ENCODE data around the gene HOXD9. TPM values are rescaled to one million over a fixed set of nuclear protein-coding genes. Genes with fewer than 3 reads are reported as not detected.

Gene HOXD9
- polyA plus RNA-seq, 4 donors = 58.0 to 106 (median 69.1) TPM

DNA sequence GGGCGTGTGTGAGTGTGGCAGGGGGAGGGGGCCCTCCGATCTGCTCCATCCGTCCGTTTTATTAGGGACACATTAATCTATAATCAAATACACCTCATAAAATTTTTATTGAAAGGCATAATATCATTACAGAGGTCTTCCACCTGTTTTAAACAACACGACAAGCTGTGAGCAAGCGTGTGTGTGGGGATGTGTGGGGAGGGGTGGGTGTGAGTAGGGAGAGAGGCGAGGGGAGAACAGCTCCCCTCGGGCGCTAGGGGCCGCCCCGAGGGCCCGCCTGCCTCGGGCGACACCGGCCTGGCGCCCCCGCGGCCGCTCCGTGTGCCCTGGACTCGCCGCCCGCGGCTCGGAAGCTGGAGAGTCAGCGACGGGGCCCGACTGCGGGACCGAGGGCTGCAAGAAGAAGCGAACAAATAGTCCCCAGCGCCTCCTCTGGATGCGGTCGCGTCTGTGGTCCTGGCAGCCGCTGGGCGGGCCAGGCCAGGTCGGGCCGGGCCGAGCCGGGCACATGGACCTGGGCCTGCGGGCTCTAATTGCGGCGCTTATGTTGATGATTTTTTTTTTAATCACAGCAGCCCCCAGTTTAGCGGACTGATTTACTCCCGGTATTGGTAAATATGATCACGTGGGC is 352 bp upstream of the HOXD9 start:
- no peak for DNase-seq (ENCODE audit: low read depth in 4 of 4, low spot score in 3 of 4)

GRCh38 chr2:176123411-176124109 is 1.0 kb downstream of the HOXD9 start:
- no peak for DNase-seq (ENCODE audit: low read depth in 4 of 4, low spot score in 3 of 4)

- no peak for DNase-seq (ENCODE audit: low read depth in 4 of 4, low spot score in 3 of 4)
These were observed 1.8 kb downstream of the HOXD9 start for GRCh38 chr2:176124110-176124946.

DNA sequence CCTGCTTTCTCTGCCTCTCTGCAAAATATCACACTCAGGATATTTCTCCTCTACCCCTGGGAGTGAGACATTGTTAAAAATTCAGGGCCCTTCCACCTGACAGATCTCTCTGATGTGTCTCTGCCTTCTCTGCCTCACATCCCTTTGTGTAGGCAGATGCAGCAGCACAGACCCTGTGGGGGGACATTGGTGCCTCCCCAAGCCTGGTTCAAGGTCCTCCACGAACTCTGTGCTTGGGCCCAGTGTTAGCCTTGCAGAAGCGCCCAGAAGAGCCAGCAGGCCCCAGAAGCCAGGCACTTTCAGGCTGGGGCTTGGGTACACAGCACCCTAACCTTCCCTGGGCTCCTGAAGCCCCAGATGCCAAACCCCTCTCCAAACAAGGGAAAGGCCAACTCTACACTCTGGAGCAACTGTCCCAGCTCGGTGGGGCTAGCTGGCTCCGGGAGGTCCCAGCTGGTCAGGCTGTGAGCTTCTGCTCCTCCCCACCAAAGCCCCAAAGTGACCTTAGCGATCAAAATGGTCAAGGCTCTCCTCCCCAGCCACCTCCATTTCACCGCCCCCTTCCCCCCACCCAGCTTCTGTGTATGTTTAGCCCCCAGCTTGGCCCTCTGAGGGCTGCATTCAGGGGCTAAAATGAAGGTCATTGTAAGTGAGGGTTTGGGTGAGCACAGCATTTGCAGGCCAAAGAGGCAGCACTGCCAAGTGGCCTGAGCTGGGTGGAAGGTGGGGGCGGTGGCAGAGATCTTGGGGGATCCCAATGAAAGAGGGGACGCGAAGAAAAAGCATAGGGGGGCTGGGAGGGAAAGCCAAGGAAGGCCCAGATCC is 2.6 kb downstream of the HOXD9 start:
- no peak for DNase-seq (ENCODE audit: low read depth in 4 of 4, low spot score in 3 of 4)

GRCh38 chr2:176125772-176126054 is 3.2 kb downstream of the HOXD9 start:
- DNase-seq (ENCODE audit: low read depth in 4 of 4, low spot score in 3 of 4) = no peak

GRCh38 chr2:176126929-176127773 is 4.6 kb downstream of the HOXD9 start:
- no peak for DNase-seq (ENCODE audit: low read depth in 4 of 4, low spot score in 3 of 4)

- DNase-seq (ENCODE audit: low read depth in 4 of 4, low spot score in 3 of 4) = no peak
These were observed 5.2 kb downstream of the HOXD9 start for GRCh38 chr2:176127774-176128072.

DNA sequence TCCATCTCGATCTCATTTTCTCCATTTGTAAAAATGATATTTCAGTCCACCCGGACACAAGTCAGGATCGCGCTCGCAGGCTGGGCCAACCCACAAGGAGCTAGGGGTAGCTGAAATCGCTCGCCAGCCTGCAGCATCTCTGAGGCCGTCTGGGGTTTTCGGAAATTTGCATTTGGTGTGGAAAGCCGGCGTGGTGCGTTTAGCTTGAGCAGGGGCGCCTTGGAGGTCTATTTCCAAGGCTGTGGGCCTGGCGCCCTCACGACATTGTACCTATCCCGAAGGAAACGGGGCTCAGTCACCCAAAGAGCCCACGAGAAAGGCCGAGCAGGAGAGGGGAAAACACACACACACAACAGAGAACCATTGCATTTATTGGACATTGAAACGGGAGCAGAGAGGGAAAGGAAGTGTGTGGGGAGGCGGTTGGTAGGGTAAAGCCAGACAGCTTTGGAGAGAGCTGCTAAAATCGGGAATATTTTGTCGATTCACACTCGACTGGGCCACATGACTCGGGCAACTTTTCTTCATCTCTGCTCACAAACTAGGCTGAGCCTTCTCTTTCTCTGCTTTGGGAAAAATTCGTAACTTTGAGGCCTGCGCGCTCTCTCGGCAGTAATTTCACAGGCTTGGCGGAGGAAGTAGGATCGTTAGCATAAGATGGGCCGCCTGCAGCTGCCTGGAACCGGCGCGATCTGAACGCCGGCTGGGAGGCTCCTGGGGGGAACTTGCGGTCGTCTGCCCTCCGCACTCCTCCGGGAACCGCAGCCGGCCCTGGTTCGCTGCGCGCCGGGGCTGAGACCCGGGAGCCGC is 5.9 kb downstream of the HOXD9 start:
- no peak for DNase-seq (ENCODE audit: low read depth in 4 of 4, low spot score in 3 of 4)

GRCh38 chr2:176128982-176129796 is 6.7 kb downstream of the HOXD9 start, which contains the start of gene HOXD8:
Gene HOXD8 (plus strand): TSS chr2:176129705. CDS start chr2:176130367, 662 bp downstream.
- no peak for DNase-seq (ENCODE audit: low read depth in 4 of 4, low spot score in 3 of 4)

DNA sequence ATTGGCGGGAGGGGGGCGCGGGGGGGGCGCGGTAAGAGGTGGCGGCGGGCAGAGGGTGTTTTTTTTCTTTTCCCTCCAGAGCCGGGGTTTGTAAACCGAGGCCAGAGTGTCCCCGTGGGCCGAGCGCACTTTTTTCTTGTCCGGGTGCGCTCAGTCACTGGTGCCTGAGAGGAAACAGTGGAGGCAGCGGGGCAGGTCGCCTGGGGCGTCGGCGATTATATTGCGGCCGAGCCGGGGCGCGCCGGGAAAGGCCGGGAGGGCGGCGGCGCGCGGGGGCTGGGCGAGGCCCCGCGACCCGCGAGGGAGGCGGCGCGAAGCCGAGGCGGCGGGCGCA is 7.3 kb downstream of the HOXD9 start:
- no peak for DNase-seq (ENCODE audit: low read depth in 4 of 4, low spot score in 3 of 4)

DNA sequence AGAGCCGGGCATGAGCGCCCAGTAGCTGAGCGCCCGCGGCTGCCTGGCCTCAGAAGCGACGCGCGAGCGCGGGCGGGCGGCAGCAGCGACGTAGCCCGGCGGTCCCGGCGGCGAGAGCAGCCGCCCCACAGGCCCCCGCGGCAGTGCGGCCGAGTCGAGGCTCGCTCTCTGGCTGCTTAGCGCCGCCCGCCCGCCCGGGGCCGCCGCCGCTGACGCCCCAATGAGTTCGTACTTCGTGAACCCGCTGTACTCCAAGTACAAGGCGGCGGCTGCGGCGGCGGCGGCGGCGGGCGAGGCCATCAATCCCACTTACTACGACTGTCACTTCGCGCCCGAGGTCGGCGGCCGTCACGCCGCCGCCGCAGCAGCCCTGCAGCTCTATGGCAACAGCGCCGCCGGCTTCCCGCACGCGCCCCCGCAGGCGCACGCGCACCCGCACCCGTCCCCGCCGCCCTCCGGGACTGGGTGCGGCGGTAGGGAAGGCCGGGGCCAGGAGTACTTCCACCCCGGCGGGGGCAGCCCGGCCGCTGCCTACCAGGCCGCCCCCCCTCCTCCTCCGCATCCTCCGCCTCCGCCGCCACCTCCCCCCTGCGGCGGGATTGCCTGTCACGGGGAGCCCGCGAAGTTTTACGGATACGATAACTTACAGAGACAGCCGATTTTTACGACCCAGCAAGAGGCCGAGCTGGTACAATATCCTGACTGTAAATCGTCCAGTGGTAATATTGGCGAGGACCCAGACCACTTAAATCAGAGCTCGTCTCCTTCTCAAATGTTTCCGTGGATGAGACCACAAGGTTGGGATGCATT is 7.8 kb downstream of the HOXD9 start:
- no peak for DNase-seq (ENCODE audit: low read depth in 4 of 4, low spot score in 3 of 4)

DNA sequence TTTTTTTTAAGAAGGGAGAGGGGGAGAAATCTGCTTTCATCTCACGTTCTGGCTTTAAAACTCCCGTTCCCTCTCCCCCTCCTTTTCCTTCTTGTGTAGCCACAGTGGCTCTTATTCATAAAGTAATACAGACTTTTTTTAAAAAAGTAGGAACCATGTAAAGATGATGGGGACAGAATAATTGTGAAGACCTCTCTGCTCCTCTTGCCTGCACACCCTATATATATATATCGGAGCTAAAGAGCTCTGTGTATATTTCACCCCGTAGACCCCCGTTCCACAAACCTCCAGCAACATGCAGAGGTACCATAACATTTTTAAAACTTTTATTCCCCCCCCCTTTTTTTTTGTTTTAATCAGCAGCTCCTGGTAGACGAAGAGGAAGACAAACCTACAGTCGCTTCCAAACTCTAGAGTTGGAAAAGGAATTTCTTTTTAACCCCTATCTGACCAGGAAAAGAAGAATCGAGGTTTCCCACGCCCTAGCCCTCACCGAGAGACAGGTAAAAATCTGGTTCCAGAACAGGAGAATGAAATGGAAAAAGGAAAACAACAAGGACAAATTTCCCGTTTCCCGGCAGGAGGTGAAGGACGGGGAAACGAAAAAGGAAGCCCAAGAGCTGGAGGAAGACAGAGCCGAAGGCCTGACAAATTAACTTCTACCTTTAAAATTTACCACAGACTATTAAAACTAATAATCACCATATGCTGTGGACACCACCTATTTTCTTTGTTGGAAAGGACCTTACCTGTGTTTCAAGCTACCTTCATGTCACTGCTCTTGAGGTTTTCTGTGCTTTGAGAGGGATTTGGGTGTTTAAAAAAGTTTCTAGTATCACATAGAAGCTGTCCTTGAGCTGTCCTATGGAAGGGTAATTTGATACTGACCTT is 8.7 kb downstream of the HOXD9 start:
- DNase-seq (ENCODE audit: low read depth in 4 of 4, low spot score in 3 of 4) = no peak

- no peak for DNase-seq (ENCODE audit: low read depth in 4 of 4, low spot score in 3 of 4)
These were observed 9.3 kb downstream of the HOXD9 start for GRCh38 chr2:176131848-176132158.

GRCh38 chr2:176132205-176133171 is 10.0 kb downstream of the HOXD9 start:
- no peak for DNase-seq (ENCODE audit: low read depth in 4 of 4, low spot score in 3 of 4)

- DNase-seq (ENCODE audit: low read depth in 4 of 4, low spot score in 3 of 4) = no peak
These were observed 10.9 kb downstream of the HOXD9 start for GRCh38 chr2:176133389-176133788.

GRCh38 chr2:176134035-176134434 is 11.5 kb downstream of the HOXD9 start:
- no peak for DNase-seq (ENCODE audit: low read depth in 4 of 4, low spot score in 3 of 4)

Measured in left renal pelvis (tissue), 4 donors.